GM10847 (cell line): ENCODE data around the gene GNL3L.

ENCODE experiments used
- POLR2A ChIP-seq: IDR thresholded peaks from 2 replicates; pipeline ENCODE4 v1.6.1; 2011; ENCODE audit not compliant: insufficient read length; ENCODE audit errors: extremely low read depth

GNL3L gene

GRCh38 chrX:54529552-54530356, at the start of gene GNL3L:
Gene GNL3L (plus strand): TSS chrX:54530219. CDS start chrX:54532567, 2,348 bp downstream.
- TF ChIP-seq POLR2A = no peak

- TF ChIP-seq POLR2A = no peak
These were observed 47.0 kb upstream of the GNL3L start for GRCh38 chrX:54482839-54483593.

GRCh38 chrX:54483946-54484345, 46.1 kb upstream of the GNL3L start:
- TF ChIP-seq POLR2A = no peak

- TF ChIP-seq POLR2A = no peak
These were observed 45.4 kb upstream of the GNL3L start for GRCh38 chrX:54484666-54485065.

GRCh38 chrX:54492340-54492739, 37.7 kb upstream of the GNL3L start:
- no peak for TF ChIP-seq POLR2A

GRCh38 chrX:54494166-54494988, 35.6 kb upstream of the GNL3L start:
- TF ChIP-seq POLR2A = no peak

- TF ChIP-seq POLR2A = no peak
These were observed 34.8 kb upstream of the GNL3L start for GRCh38 chrX:54494989-54495813.

- no peak for TF ChIP-seq POLR2A
These were observed 34.1 kb upstream of the GNL3L start, which contains the start of gene FGD1 for GRCh38 chrX:54495814-54496516. Gene FGD1 (minus strand): TSS chrX:54496234. CDS start chrX:54495432, 802 bp downstream.

- no peak for TF ChIP-seq POLR2A
These were observed 33.5 kb upstream of the GNL3L start for GRCh38 chrX:54496517-54496852.

- no peak for TF ChIP-seq POLR2A
These were observed 33.1 kb upstream of the GNL3L start for GRCh38 chrX:54496936-54497335.

GRCh38 chrX:54509400-54509799, 20.6 kb upstream of the GNL3L start:
- TF ChIP-seq POLR2A = no peak

- TF ChIP-seq POLR2A = no peak
These were observed 868 bp upstream of the GNL3L start for GRCh38 chrX:54529151-54529550.

GRCh38 chrX:54530357-54530900, 410 bp downstream of the GNL3L start:
- peak; percentile 21 for TF ChIP-seq POLR2A

GRCh38 chrX:54534271-54534670, 4.3 kb downstream of the GNL3L start:
- no peak for TF ChIP-seq POLR2A
